Immature natural killer cell (primary cell): ENCODE measurements around the gene LRRC4C. TPM values are rescaled to one million over a fixed set of nuclear protein-coding genes. Genes with fewer than 3 reads are reported as not detected.

ENCODE experiments used
- DNase-seq, 3 donors: peaks; one replicate each; pipeline ENCODE4 v3.0.0; 2022; ENCODE audit warnings: mixed read lengths in 1 of 3
- H3K27ac Mint-ChIP-seq, 6 donors: one replicate each; pipeline ENCODE4 v1.8.0; 2020; ENCODE audit warnings: mixed read lengths in 6 of 6, mild to moderate bottlenecking in 5 of 6, inconsistent platforms in 4 of 6, moderate library complexity in 3 of 6
- H3K27me3 Mint-ChIP-seq, 3 donors: one replicate each; pipeline ENCODE4 v1.8.0; 2020 to 2021; ENCODE audit warnings: low read depth in 3 of 3, mild to moderate bottlenecking in 3 of 3, mixed read lengths in 3 of 3, moderate library complexity in 3 of 3, inconsistent platforms in 1 of 3
- H3K36me3 Mint-ChIP-seq, 3 donors: one replicate each; pipeline ENCODE4 v1.8.0; 2020; ENCODE audit warnings: mixed read lengths in 3 of 3, inconsistent platforms in 2 of 3, mild to moderate bottlenecking in 2 of 3
- H3K4me1 Mint-ChIP-seq, 2 donors: one replicate each; pipeline ENCODE4 v1.8.0; 2020; ENCODE audit warnings: inconsistent platforms in 2 of 2, mild to moderate bottlenecking in 2 of 2, mixed read lengths in 2 of 2, moderate library complexity in 1 of 2
- H3K4me3 Mint-ChIP-seq, 5 donors: one replicate each; pipeline ENCODE4 v1.8.0; 2020; ENCODE audit warnings: mild to moderate bottlenecking in 5 of 5, mixed read lengths in 5 of 5, inconsistent platforms in 3 of 5, moderate library complexity in 3 of 5
- H3K9me3 Mint-ChIP-seq, 6 donors: one replicate each; pipeline ENCODE4 v1.8.0; 2020; ENCODE audit warnings: mild to moderate bottlenecking in 6 of 6, mixed read lengths in 6 of 6, inconsistent platforms in 4 of 6, moderate library complexity in 3 of 6
- polyA plus RNA-seq, 3 donors: library from polyadenylated mRNA; unstranded; fragments of 300-500 nt; fragmentation: Illumina TruSeq; gene quantifications; one replicate each; pipeline ENCODE4 v1.2.3, GENCODE V29; 2021

Gene LRRC4C
- polyA plus RNA-seq, 3 donors from 2014 or later = not detected

- no peaks in the 10 kb centered on the region for H3K4me1 Mint-ChIP-seq
- no peaks in the 10 kb centered on the region for H3K36me3 Mint-ChIP-seq
- no peak for DNase-seq
- peaks cover 2 to 56% (median 20%) of the 10 kb centered on the region in 6 donors for H3K9me3 Mint-ChIP-seq
- no peak overlapping the region for H3K27ac Mint-ChIP-seq
- H3K4me3 Mint-ChIP-seq = no peak overlapping the region
- no peaks in the 10 kb centered on the region for H3K27me3 Mint-ChIP-seq
Measured at GRCh38 chr11:41400819-41401382, 58.6 kb downstream of the LRRC4C start.

GRCh38 chr11:41400124-41400523 is 59.3 kb downstream of the LRRC4C start:
- Mint-ChIP-seq H3K27ac (no peak overlapping the region), H3K4me3 (no peak overlapping the region), H3K4me1 (no peaks in the 10 kb centered on the region), H3K36me3 (no peaks in the 10 kb centered on the region), H3K9me3 (peaks cover 6 to 60% (median 21%) of the 10 kb centered on the region in 6 donors), H3K27me3 (no peaks in the 10 kb centered on the region)
- no peak for DNase-seq

- DNase-seq = no peak
- no peak overlapping the region for H3K4me3 Mint-ChIP-seq
- peaks cover 6 to 64% (median 22%) of the 10 kb centered on the region in 6 donors for H3K9me3 Mint-ChIP-seq
- H3K27ac Mint-ChIP-seq = no peak overlapping the region
- no peaks in the 10 kb centered on the region for H3K4me1 Mint-ChIP-seq
- H3K36me3 Mint-ChIP-seq = no peaks in the 10 kb centered on the region
- H3K27me3 Mint-ChIP-seq = no peaks in the 10 kb centered on the region
Measured at GRCh38 chr11:41399323-41399722, 60.1 kb downstream of the LRRC4C start.

GRCh38 chr11:41398175-41398574 is 61.3 kb downstream of the LRRC4C start:
- no peak for DNase-seq
- Mint-ChIP-seq H3K36me3 (no peaks in the 10 kb centered on the region), H3K27ac (no peak overlapping the region), H3K4me3 (no peak overlapping the region), H3K9me3 (peaks cover 2 to 57% (median 22%) of the 10 kb centered on the region in 6 donors), H3K27me3 (peaks cover 0 to 1% (median 0%) of the 10 kb centered on the region in 3 donors), H3K4me1 (no peaks in the 10 kb centered on the region)

GRCh38 chr11:41394521-41395195 is 64.8 kb downstream of the LRRC4C start:
- Mint-ChIP-seq H3K4me1 (no peaks in the 10 kb centered on the region), H3K27ac (no peak overlapping the region), H3K9me3 (peaks cover 5 to 64% (median 22%) of the 10 kb centered on the region in 6 donors), H3K4me3 (no peak overlapping the region), H3K27me3 (peaks cover 0 to 3% (median 0%) of the 10 kb centered on the region in 3 donors), H3K36me3 (no peaks in the 10 kb centered on the region)
- DNase-seq = no peak

- Mint-ChIP-seq H3K4me3 (no peak overlapping the region), H3K27ac (no peak overlapping the region), H3K27me3 (peaks cover 0 to 3% (median 0%) of the 10 kb centered on the region in 3 donors), H3K4me1 (no peaks in the 10 kb centered on the region), H3K9me3 (peaks cover 5 to 73% (median 19%) of the 10 kb centered on the region in 6 donors), H3K36me3 (no peaks in the 10 kb centered on the region)
- DNase-seq = no peak
Measured at GRCh38 chr11:41392596-41392995, 66.9 kb downstream of the LRRC4C start.

- DNase-seq = no peak
- Mint-ChIP-seq H3K27me3 (peaks cover 0 to 3% (median 0%) of the 10 kb centered on the region in 3 donors), H3K27ac (no peak overlapping the region), H3K4me1 (no peaks in the 10 kb centered on the region), H3K9me3 (peaks cover 3 to 60% (median 18%) of the 10 kb centered on the region in 6 donors), H3K4me3 (no peak overlapping the region), H3K36me3 (peaks cover 0 to 4% (median 0%) of the 10 kb centered on the region in 3 donors)
Measured at GRCh38 chr11:41389623-41390130, 69.8 kb downstream of the LRRC4C start.

GRCh38 chr11:41384329-41384728 is 75.1 kb downstream of the LRRC4C start:
- Mint-ChIP-seq H3K4me3 (no peak overlapping the region), H3K9me3 (peaks cover 1 to 48% (median 13%) of the 10 kb centered on the region in 6 donors), H3K27me3 (no peaks in the 10 kb centered on the region), H3K4me1 (no peaks in the 10 kb centered on the region), H3K36me3 (peaks cover 0 to 4% (median 0%) of the 10 kb centered on the region in 3 donors), H3K27ac (no peak overlapping the region)
- DNase-seq = no peak

GRCh38 chr11:41383768-41384167 is 75.7 kb downstream of the LRRC4C start:
- no peaks in the 10 kb centered on the region for H3K4me1 Mint-ChIP-seq
- DNase-seq = no peak
- peak overlapping the region in 1 of 6 donors; percentile 5 for H3K27ac Mint-ChIP-seq
- H3K4me3 Mint-ChIP-seq = no peak overlapping the region
- peaks cover 0 to 4% (median 0%) of the 10 kb centered on the region in 3 donors for H3K36me3 Mint-ChIP-seq
- H3K9me3 Mint-ChIP-seq = peaks cover 1 to 47% (median 12%) of the 10 kb centered on the region in 6 donors
- no peaks in the 10 kb centered on the region for H3K27me3 Mint-ChIP-seq

- Mint-ChIP-seq H3K9me3 (peaks cover 1 to 44% (median 12%) of the 10 kb centered on the region in 6 donors), H3K27me3 (no peaks in the 10 kb centered on the region), H3K27ac (no peak overlapping the region), H3K4me1 (no peaks in the 10 kb centered on the region), H3K36me3 (peaks cover 0 to 4% (median 0%) of the 10 kb centered on the region in 3 donors), H3K4me3 (no peak overlapping the region)
- DNase-seq = no peak
Measured at GRCh38 chr11:41382927-41383326, 76.5 kb downstream of the LRRC4C start.

GRCh38 chr11:41379084-41379483 is 80.4 kb downstream of the LRRC4C start:
- no peak for DNase-seq
- Mint-ChIP-seq H3K27me3 (no peaks in the 10 kb centered on the region), H3K27ac (no peak overlapping the region), H3K9me3 (peaks cover 2 to 32% (median 16%) of the 10 kb centered on the region in 6 donors), H3K4me1 (no peaks in the 10 kb centered on the region), H3K4me3 (no peak overlapping the region), H3K36me3 (no peaks in the 10 kb centered on the region)

- Mint-ChIP-seq H3K27me3 (no peaks in the 10 kb centered on the region), H3K36me3 (no peaks in the 10 kb centered on the region), H3K4me1 (no peaks in the 10 kb centered on the region), H3K27ac (no peak overlapping the region), H3K9me3 (peaks cover 6 to 29% (median 15%) of the 10 kb centered on the region in 6 donors), H3K4me3 (no peak overlapping the region)
- DNase-seq = no peak
Measured at GRCh38 chr11:41377709-41378394, 81.6 kb downstream of the LRRC4C start.

- peaks cover 0 to 2% (median 1%) of the 10 kb centered on the region in 3 donors for H3K27me3 Mint-ChIP-seq
- H3K9me3 Mint-ChIP-seq = peaks cover 5 to 68% (median 32%) of the 10 kb centered on the region in 6 donors
- H3K27ac Mint-ChIP-seq = no peak overlapping the region
- no peaks in the 10 kb centered on the region for H3K4me1 Mint-ChIP-seq
- no peak overlapping the region for H3K4me3 Mint-ChIP-seq
- H3K36me3 Mint-ChIP-seq = peaks cover 0 to 3% (median 3%) of the 10 kb centered on the region in 3 donors
- no peak for DNase-seq
Measured at GRCh38 chr11:41351825-41352224, 107.6 kb downstream of the LRRC4C start.

GRCh38 chr11:41346042-41346441 is 113.4 kb downstream of the LRRC4C start:
- H3K27me3 Mint-ChIP-seq = peaks cover 0 to 2% (median 1%) of the 10 kb centered on the region in 3 donors
- peaks cover 0 to 3% (median 0%) of the 10 kb centered on the region in 3 donors for H3K36me3 Mint-ChIP-seq
- no peak overlapping the region for H3K4me3 Mint-ChIP-seq
- H3K9me3 Mint-ChIP-seq = peaks cover 4 to 72% (median 34%) of the 10 kb centered on the region in 6 donors
- no peaks in the 10 kb centered on the region for H3K4me1 Mint-ChIP-seq
- no peak overlapping the region for H3K27ac Mint-ChIP-seq
- no peak for DNase-seq
